Stimulated activated memory B cell treated with anti-CD40 and anti-IgM and Interleukin-4, amounts not matched to agents 10 μg/mL and 1 μg/mL and 100 μg/mL, for 72 hours (primary cell): ENCODE measurements around the gene SH2B2.
A peak's percentile ranks its signal among the peaks of the same experiment; 100 is the strongest.
"Not testable (repeated sequence)": the region's sequence is repeated elsewhere in the genome, so short reads cannot be mapped to it uniquely, and the experiment has no call there.

Experiments
- ATAC-seq: fragments of 150-1000 bp; cut with Tn5 transposase; 2 replicates; pipeline ENCODE4 v1.10.0; 2021
- H3K27ac Mint-ChIP-seq: one replicate; pipeline ENCODE4 v1.8.0; 2022; ENCODE audit warnings: mild to moderate bottlenecking, mixed read lengths
- H3K27me3 Mint-ChIP-seq: one replicate; pipeline ENCODE4 v1.8.0; 2022; ENCODE audit warnings: mixed read lengths
- H3K36me3 Mint-ChIP-seq: one replicate; pipeline ENCODE4 v1.8.0; 2022; ENCODE audit warnings: mixed read lengths
- H3K4me1 Mint-ChIP-seq: one replicate; pipeline ENCODE4 v1.8.0; 2022; ENCODE audit warnings: mixed read lengths
- H3K4me3 Mint-ChIP-seq: one replicate; pipeline ENCODE4 v1.8.0; 2022; ENCODE audit warnings: mild to moderate bottlenecking, moderate library complexity, mixed read lengths
- H3K9me3 Mint-ChIP-seq: one replicate; pipeline ENCODE4 v1.8.0; 2022; ENCODE audit warnings: mixed read lengths

Gene SH2B2

GRCh38 chr7:102323914-102324195 lies 37.2 kb downstream of the SH2B2 start:
- no peak overlapping the region for H3K27ac Mint-ChIP-seq
- no peak for ATAC-seq
- peaks cover 35% of the 10 kb centered on the region for H3K36me3 Mint-ChIP-seq
- H3K9me3 Mint-ChIP-seq, result no peaks in the 10 kb centered on the region
- H3K4me3 Mint-ChIP-seq, result no peak overlapping the region
- no peaks in the 10 kb centered on the region for H3K27me3 Mint-ChIP-seq
- peaks cover 33% of the 10 kb centered on the region for H3K4me1 Mint-ChIP-seq

GRCh38 chr7:102325106-102325505 lies 38.4 kb downstream of the SH2B2 start:
- H3K27ac Mint-ChIP-seq, ATAC-seq, H3K9me3 Mint-ChIP-seq, H3K4me3 Mint-ChIP-seq, H3K27me3 Mint-ChIP-seq: not testable (repeated sequence)
- Mint-ChIP-seq H3K4me1 (peaks cover 20% of the 10 kb centered on the region), H3K36me3 (peaks cover 22% of the 10 kb centered on the region)

- Mint-ChIP-seq H3K36me3 (peaks cover 15% of the 10 kb centered on the region), H3K4me3 (no peak overlapping the region), H3K4me1 (peaks cover 17% of the 10 kb centered on the region), H3K9me3 (no peaks in the 10 kb centered on the region), H3K27me3 (no peaks in the 10 kb centered on the region), H3K27ac (no peak overlapping the region)
- ATAC-seq, result no peak
Measured at GRCh38 chr7:102326157-102326889, 39.7 kb downstream of the SH2B2 start.

- not testable (repeated sequence) for H3K4me3 Mint-ChIP-seq, H3K36me3 Mint-ChIP-seq, H3K27me3 Mint-ChIP-seq, H3K27ac Mint-ChIP-seq, ATAC-seq, H3K9me3 Mint-ChIP-seq
- peaks cover 19% of the 10 kb centered on the region for H3K4me1 Mint-ChIP-seq
Measured at GRCh38 chr7:102327183-102327582, 40.5 kb downstream of the SH2B2 start.

GRCh38 chr7:102328863-102329262 lies 42.2 kb downstream of the SH2B2 start:
- ATAC-seq, H3K27me3 Mint-ChIP-seq, H3K36me3 Mint-ChIP-seq, H3K4me3 Mint-ChIP-seq, H3K9me3 Mint-ChIP-seq: not testable (repeated sequence)
- Mint-ChIP-seq H3K4me1 (peaks cover 14% of the 10 kb centered on the region), H3K27ac (peak overlapping the region; percentile 49)

- H3K4me1 Mint-ChIP-seq, result peaks cover 14% of the 10 kb centered on the region
- H3K27me3 Mint-ChIP-seq, result not testable (repeated sequence)
Measured at GRCh38 chr7:102329366-102329765, 42.7 kb downstream of the SH2B2 start.

GRCh38 chr7:102330666-102331460 lies 44.2 kb downstream of the SH2B2 start:
- not testable (repeated sequence) for H3K9me3 Mint-ChIP-seq, H3K4me3 Mint-ChIP-seq, H3K27me3 Mint-ChIP-seq, ATAC-seq, H3K36me3 Mint-ChIP-seq
- peaks cover 14% of the 10 kb centered on the region for H3K4me1 Mint-ChIP-seq
- peak overlapping the region; percentile 19 for H3K27ac Mint-ChIP-seq

More at GRCh38 chr7:102329366-102329765, 42.7 kb downstream of the SH2B2 start:
- not testable (repeated sequence) for H3K9me3 Mint-ChIP-seq, H3K36me3 Mint-ChIP-seq, H3K4me3 Mint-ChIP-seq, ATAC-seq
- peak overlapping the region; percentile 49 for H3K27ac Mint-ChIP-seq

GRCh38 chr7:102335574-102335973 lies 48.9 kb downstream of the SH2B2 start:
- not testable (repeated sequence) for H3K27me3 Mint-ChIP-seq, H3K4me3 Mint-ChIP-seq, H3K36me3 Mint-ChIP-seq, ATAC-seq, H3K9me3 Mint-ChIP-seq
- Mint-ChIP-seq H3K4me1 (peaks cover 14% of the 10 kb centered on the region), H3K27ac (peak overlapping the region; percentile 70)

GRCh38 chr7:102337002-102337401 lies 50.3 kb downstream of the SH2B2 start:
- not testable (repeated sequence) for ATAC-seq

GRCh38 chr7:102337420-102337819 lies 50.8 kb downstream of the SH2B2 start:
- H3K9me3 Mint-ChIP-seq, H3K4me3 Mint-ChIP-seq, H3K36me3 Mint-ChIP-seq, ATAC-seq, H3K27me3 Mint-ChIP-seq, H3K4me1 Mint-ChIP-seq, H3K27ac Mint-ChIP-seq: not testable (repeated sequence)

More at GRCh38 chr7:102337002-102337401, 50.3 kb downstream of the SH2B2 start:
- not testable (repeated sequence) for H3K27ac Mint-ChIP-seq, H3K4me1 Mint-ChIP-seq, H3K4me3 Mint-ChIP-seq, H3K27me3 Mint-ChIP-seq, H3K9me3 Mint-ChIP-seq, H3K36me3 Mint-ChIP-seq

- not testable (repeated sequence) for H3K36me3 Mint-ChIP-seq, H3K27ac Mint-ChIP-seq, H3K4me3 Mint-ChIP-seq, H3K27me3 Mint-ChIP-seq, H3K4me1 Mint-ChIP-seq, ATAC-seq, H3K9me3 Mint-ChIP-seq
Measured at GRCh38 chr7:102340599-102341368, 54.1 kb downstream of the SH2B2 start.

GRCh38 chr7:102346983-102347382 lies 60.3 kb downstream of the SH2B2 start:
- H3K36me3 Mint-ChIP-seq, H3K27ac Mint-ChIP-seq, H3K9me3 Mint-ChIP-seq, H3K27me3 Mint-ChIP-seq, ATAC-seq, H3K4me1 Mint-ChIP-seq, H3K4me3 Mint-ChIP-seq: not testable (repeated sequence)

GRCh38 chr7:102356344-102356743 lies 69.7 kb downstream of the SH2B2 start, which contains the start of gene SPDYE6:
Gene SPDYE6 (minus strand): TSS chr7:102356444. CDS start chr7:102356023, 421 bp downstream.
- not testable (repeated sequence) for ATAC-seq

GRCh38 chr7:102363549-102364393 lies 77.1 kb downstream of the SH2B2 start:
- peak overlapping the region; percentile 83 for H3K27ac Mint-ChIP-seq
- not testable (repeated sequence) for H3K36me3 Mint-ChIP-seq, H3K9me3 Mint-ChIP-seq, H3K27me3 Mint-ChIP-seq
- peak overlapping the region; percentile 93 for H3K4me3 Mint-ChIP-seq
- H3K4me1 Mint-ChIP-seq, result peaks cover 18% of the 10 kb centered on the region
- ATAC-seq, result peak; percentile 100

More at GRCh38 chr7:102356344-102356743, 69.7 kb downstream of the SH2B2 start, which contains the start of gene SPDYE6:
- not testable (repeated sequence) for H3K4me3 Mint-ChIP-seq, H3K27ac Mint-ChIP-seq, H3K36me3 Mint-ChIP-seq, H3K27me3 Mint-ChIP-seq, H3K4me1 Mint-ChIP-seq, H3K9me3 Mint-ChIP-seq
